GM10248 (cell line): ENCODE data around the gene ADGRE1.

ENCODE experiments used
- CTCF ChIA-PET: fragments of 300-600 bp; sonication (Branson Sonifier 250); formaldehyde crosslinking; extraction: SDS; loops from one replicate; lab custom pipeline; 2021; ENCODE audit warnings: antibody characterized with exemption; lab: Yijun Ruan, JAX
- POLR2A ChIA-PET: fragments of 350-650 bp; sonication (Branson Sonifier 250); formaldehyde crosslinking; extraction: SDS; loops from one replicate; lab custom pipeline; 2020; ENCODE audit warnings: antibody characterized with exemption; lab: Yijun Ruan, JAX
- DNase-seq: peaks from one replicate; pipeline ENCODE4 v3.0.0; 2012; ENCODE audit errors: extremely low spot score
- TF ChIP-seq, protein P1 (sequence below): IDR thresholded peaks from 2 replicates; pipeline ENCODE4 v1.5.1; 2012; ENCODE audit warnings: mild to moderate bottlenecking, low read depth; ENCODE audit errors: extremely low read depth, missing control alignments, control extremely low read depth

Gene ADGRE1

DNA sequence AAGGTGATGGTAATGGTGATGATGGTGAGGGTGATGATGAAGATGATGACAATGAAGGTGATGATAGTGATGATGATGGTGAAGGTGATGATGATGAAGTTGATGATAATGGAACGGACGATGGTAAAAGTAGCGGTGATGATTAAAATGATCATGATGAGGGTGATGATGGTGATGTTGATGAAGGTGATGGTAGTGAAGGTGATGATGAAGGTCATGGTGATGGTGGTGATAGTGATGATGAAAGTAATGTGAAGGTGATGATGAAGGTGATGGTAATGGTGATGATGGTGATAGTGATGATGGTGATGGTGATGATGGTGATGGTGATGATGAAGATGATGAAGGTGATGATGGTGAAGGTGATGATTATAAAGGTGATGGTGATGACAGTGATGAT lies 67.7 kb downstream of the ADGRE1 start:
- TF ChIP-seq, protein P1, sequence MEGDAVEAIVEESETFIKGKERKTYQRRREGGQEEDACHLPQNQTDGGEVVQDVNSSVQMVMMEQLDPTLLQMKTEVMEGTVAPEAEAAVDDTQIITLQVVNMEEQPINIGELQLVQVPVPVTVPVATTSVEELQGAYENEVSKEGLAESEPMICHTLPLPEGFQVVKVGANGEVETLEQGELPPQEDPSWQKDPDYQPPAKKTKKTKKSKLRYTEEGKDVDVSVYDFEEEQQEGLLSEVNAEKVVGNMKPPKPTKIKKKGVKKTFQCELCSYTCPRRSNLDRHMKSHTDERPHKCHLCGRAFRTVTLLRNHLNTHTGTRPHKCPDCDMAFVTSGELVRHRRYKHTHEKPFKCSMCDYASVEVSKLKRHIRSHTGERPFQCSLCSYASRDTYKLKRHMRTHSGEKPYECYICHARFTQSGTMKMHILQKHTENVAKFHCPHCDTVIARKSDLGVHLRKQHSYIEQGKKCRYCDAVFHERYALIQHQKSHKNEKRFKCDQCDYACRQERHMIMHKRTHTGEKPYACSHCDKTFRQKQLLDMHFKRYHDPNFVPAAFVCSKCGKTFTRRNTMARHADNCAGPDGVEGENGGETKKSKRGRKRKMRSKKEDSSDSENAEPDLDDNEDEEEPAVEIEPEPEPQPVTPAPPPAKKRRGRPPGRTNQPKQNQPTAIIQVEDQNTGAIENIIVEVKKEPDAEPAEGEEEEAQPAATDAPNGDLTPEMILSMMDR: no peak
- ChIA-PET POLR2A (no interaction called here), CTCF (interaction anchor here (1.0 kb wide), 2 partner anchors 9 to 26 kb away, joined by 3 read pairs; no protein-coding TSS in a partner anchor)
- no peak for DNase-seq

DNA sequence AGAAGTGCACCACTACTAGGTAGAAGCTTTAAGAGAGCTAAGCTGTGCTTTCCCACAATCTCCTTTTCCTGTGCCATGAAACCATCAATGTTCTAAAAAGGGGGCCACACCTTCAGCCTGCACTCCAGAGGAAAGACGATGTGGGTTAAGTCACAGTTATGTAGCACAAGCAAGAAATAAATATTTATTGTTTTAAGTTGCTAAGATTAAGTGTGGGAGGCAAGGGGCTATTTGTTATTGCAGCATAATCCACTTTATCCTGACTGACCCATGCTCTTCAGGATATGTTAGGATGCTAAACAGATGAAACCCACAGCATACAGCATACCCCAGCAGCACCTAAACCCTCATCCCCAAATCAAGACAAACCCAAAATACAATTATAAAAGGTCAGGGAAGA lies 69.2 kb downstream of the ADGRE1 start:
- TF ChIP-seq, protein P1: no peak
- ChIA-PET POLR2A (no interaction called here), CTCF (no interaction called here)
- DNase-seq: no peak

DNA sequence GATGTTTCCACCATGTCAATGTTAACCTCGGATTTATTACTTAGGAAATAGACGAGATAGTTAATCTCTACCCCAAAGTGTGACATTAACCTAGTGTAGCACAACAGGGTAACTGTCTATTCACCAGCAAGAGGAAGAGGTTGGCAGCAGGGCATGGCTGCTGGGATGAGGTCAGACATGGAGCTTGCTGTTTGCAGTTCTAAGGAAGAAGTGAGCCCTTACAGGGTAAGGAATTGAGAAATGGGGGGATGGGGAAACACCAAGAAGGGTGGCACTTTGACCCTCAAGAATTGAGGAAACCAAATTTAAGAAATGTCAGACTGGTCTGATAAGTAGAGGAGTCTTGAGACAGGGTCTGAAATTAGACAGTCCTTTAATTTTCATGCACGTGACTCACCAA lies 71.4 kb downstream of the ADGRE1 start:
- TF ChIP-seq, protein P1: no peak
- POLR2A ChIA-PET: no interaction called here
- DNase-seq: no peak
- CTCF ChIA-PET: no interaction called here

DNA sequence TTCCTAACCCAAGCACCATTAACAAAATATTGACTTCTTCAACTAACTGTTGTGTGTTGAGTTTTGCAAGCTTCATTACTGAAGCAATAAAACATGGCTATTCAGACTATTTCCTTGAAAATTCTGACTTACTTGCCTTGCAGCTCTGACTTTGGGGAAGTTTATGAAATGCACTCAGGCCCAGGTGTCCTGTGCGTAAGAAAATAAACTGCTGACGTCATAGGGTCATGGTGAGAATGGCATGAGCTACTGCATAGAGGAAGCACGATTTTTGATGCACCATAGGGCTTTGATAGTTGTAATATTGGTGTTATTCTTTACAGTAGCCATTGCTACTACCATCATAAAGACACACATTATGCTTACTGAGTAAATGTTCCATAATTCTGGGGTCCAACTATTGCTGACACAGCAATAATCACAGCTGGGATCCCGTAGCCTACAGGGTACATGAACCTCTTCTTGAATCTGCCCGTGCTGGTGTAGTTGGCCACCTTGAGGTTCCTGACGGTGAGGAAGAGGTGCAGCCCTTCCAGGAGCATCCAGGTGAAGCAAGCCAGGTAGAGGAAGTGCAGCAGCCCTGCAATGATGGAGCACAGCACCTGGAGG lies 76.0 kb downstream of the ADGRE1 start:
- CTCF ChIA-PET: interaction anchor here (0.9 to 1.5 kb wide), 5 partner anchors 10 to 100 kb away, joined by 3 to 5 read pairs (median 3); no protein-coding TSS in a partner anchor
- TF ChIP-seq, protein P1: no peak
- DNase-seq: no peak
- POLR2A ChIA-PET: no interaction called here

DNA sequence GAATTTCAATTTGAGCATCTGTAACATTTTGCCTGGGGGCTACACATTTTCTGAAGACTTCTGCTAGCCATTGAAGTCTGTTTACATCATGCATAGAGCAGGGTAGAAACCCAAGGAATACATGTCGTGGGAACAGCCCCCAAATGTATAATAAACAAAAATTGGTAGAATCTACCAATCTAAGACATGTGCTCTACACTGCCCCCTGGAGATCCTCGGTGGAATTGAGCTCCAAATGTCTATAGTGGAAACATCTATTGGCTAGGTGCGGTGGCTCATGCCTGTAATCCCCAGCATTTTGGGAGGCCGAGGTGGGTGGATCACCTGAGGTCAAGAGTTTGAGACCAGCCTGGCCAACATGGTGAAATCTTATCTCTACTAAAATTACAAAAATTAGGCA lies 76.6 kb downstream of the ADGRE1 start:
- no peak for DNase-seq
- CTCF ChIA-PET: interaction anchor here (0.6 to 1.5 kb wide), 9 partner anchors 9 to 364 kb away, joined by 3 to 5 read pairs (median 3); no protein-coding TSS in a partner anchor
- TF ChIP-seq, protein P1: peak; percentile 43
- POLR2A ChIA-PET: no interaction called here

DNA sequence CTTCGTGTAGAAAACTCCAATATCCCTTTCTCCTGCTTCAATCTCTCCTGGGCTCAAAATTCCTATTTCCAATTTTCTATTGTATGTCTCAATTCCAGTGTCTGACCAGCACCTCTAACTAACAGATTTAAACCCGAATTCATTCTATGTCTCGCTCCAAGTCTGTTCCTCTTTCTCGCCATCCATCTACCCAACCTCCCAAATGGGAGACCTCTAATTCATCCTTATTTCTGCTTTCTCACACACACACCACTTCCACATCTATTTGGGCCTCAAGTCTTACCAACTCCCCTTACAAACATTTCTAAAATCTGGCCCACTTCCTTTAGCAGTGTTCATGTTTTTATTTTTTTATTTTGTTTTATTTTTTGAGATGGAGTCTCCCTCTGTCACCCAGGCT lies 80.6 kb downstream of the ADGRE1 start:
- no peak for DNase-seq
- CTCF ChIA-PET: no interaction called here
- TF ChIP-seq, protein P1: no peak
- POLR2A ChIA-PET: no interaction called here

DNA sequence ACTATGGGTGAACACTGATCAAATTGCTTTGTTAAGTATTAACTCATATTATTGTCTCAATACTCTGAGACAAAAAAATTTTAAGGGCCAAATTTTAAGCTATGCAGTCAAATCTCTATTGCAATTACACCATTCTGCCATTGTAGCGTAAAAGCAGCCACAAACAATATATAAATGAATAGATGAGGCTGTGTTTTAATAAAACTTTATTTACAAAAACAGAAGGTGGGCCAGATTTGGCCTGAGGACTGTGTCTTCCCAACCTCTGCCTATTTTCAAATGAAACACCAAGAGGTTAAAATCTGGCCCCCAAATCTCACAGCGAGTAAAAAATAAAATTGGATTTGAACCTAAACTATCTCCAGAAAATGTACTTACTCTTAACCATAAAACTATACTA lies 82.1 kb downstream of the ADGRE1 start:
- TF ChIP-seq, protein P1: no peak
- ChIA-PET POLR2A (no interaction called here), CTCF (no interaction called here)
- DNase-seq: no peak
